Epithelial cell of esophagus (primary cell): ENCODE measurements around the gene FCER1G.

ENCODE experiments used
- DNase-seq: peaks from one replicate; pipeline ENCODE4 v3.0.0; 2010; ENCODE audit warnings: low read depth
- H3K4me3 ChIP-seq: 2 replicates; pipeline ENCODE4 v1.5.1; 2011; ENCODE audit warnings: mild to moderate bottlenecking, low read length, control low read depth
- CTCF ChIP-seq: IDR thresholded peaks from 2 replicates; pipeline ENCODE4 v1.5.1; 2011; ENCODE audit warnings: low read depth, mild to moderate bottlenecking, low read length, control low read depth, inconsistent platforms; ENCODE audit not compliant: insufficient read depth; ENCODE audit errors: missing control alignments

FCER1G gene

GRCh38 chr1:161215076-161215475 is at the start of gene FCER1G:
FCER1G (plus strand) TSS chr1:161215295; CDS start chr1:161215322, 27 bp downstream.
- no peak within 1 kb of the TSS for H3K4me3 ChIP-seq
- TF ChIP-seq CTCF: no peak
- no peak for DNase-seq

GRCh38 chr1:161165742-161166668 is 49.1 kb upstream of the FCER1G start, which contains the start of gene PPOX:
PPOX (plus strand) TSS chr1:161166426; CDS start chr1:161166848, 422 bp downstream.
- H3K4me3 ChIP-seq: peak within 1 kb of the TSS; percentile 88
- DNase-seq: peak; percentile 99
- TF ChIP-seq CTCF: peak; percentile 35

- no peak for TF ChIP-seq CTCF
- peak overlapping the region; percentile 88 for H3K4me3 ChIP-seq
- DNase-seq: no peak
Observed at GRCh38 chr1:161166669-161167548, 48.2 kb upstream of the FCER1G start.

- no peak for TF ChIP-seq CTCF
- DNase-seq: no peak
- no peak overlapping the region for H3K4me3 ChIP-seq
Observed at GRCh38 chr1:161168906-161169305, 46.2 kb upstream of the FCER1G start.

GRCh38 chr1:161171191-161171590 is 43.9 kb upstream of the FCER1G start:
- no peak overlapping the region for H3K4me3 ChIP-seq
- TF ChIP-seq CTCF: no peak
- no peak for DNase-seq

- DNase-seq: no peak
- H3K4me3 ChIP-seq: no peak overlapping the region
- TF ChIP-seq CTCF: no peak
Observed at GRCh38 chr1:161171696-161172095, 43.4 kb upstream of the FCER1G start.
